Sigmoid colon (tissue), 7 donors: ENCODE measurements around the gene YWHAE. TPM values are rescaled to one million over a fixed set of nuclear protein-coding genes. Genes with fewer than 3 reads are reported as not detected.

Experiments
- DNase-seq: peaks from one replicate; pipeline ENCODE4 v3.0.0-alpha.2; 2019
- H3K27ac ChIP-seq, 4 donors: fragments of 200-600 bp; sonication (generic); one replicate each; pipeline ENCODE4 v1.5.1; 2016 to 2019; ENCODE audit warnings: mild to moderate bottlenecking in 1 of 4
- H3K27me3 ChIP-seq, 3 donors: fragments of 200-600 bp; sonication (generic); one replicate each; pipeline ENCODE4 v1.5.1; 2019; ENCODE audit warnings: mild to moderate bottlenecking in 1 of 3
- H3K36me3 ChIP-seq, 4 donors: fragments of 200-600 bp; sonication (generic); one replicate each; pipeline ENCODE4 v1.5.1; 2016 to 2019
- H3K4me1 ChIP-seq, 4 donors: fragments of 200-600 bp; sonication (generic); one replicate each; pipeline ENCODE4 v1.5.1; 2017 to 2019
- H3K4me3 ChIP-seq, 4 donors: fragments of 200-600 bp; sonication (generic); one replicate each; pipeline ENCODE4 v1.5.1; 2017 to 2019; ENCODE audit warnings: mild to moderate bottlenecking in 2 of 4, moderate library complexity in 1 of 4
- H3K9me3 ChIP-seq, 4 donors: fragments of 200-600 bp in 3 of 4; sonication (generic) in 3 of 4; one replicate each; pipeline versions ENCODE4 v1.5.1 to v1.6.1; 2013 to 2019
- CTCF ChIP-seq, 4 experiments: fragments of 450-650 bp in 3 of 4; fragments of 200-600 bp in 1 of 4; IDR thresholded peaks; one replicate each; pipeline ENCODE4 v1.5.1; 2016 to 2019; ENCODE audit warnings: antibody characterized with exemption in 4 of 4, mild to moderate bottlenecking in 3 of 4, moderate library complexity in 2 of 4
- EP300 ChIP-seq, 4 donors: sonication (generic); formaldehyde crosslinking; IDR thresholded peaks; one replicate each; pipeline ENCODE4 v1.6.1; 2017; ENCODE audit warnings: antibody characterized with exemption in 4 of 4
- POLR2A ChIP-seq, 2 donors: fragments of 450-650 bp; IDR thresholded peaks; one replicate each; pipeline ENCODE4 v1.6.1; 2016; ENCODE audit warnings: antibody characterized with exemption in 2 of 2, mild to moderate bottlenecking in 2 of 2, moderate library complexity in 2 of 2
- POLR2AphosphoS5 ChIP-seq, 4 donors: sonication (generic); formaldehyde crosslinking; IDR thresholded peaks; one replicate each; pipeline ENCODE4 v1.6.1; 2017; ENCODE audit warnings: antibody characterized with exemption in 4 of 4
- WGBS, 2 donors: extraction: QIAGEN DNeasy Blood & Tissue Kit; methylation state at CpG; one replicate each; pipeline ENCODE4 v1.1.7; 2013; 5-methylcytosine and 5-hydroxymethylcytosine counted together
- intact Hi-C: fragments of 100-400 bp; cut with DNase I; formaldehyde crosslinking; loops from one replicate; pipeline ENCODE4 v1.15.1; 2023
- polyA plus RNA-seq, 3 donors: library from polyadenylated mRNA; stranded (reverse); fragments of 200-250 nt; gene quantifications; one replicate each; pipeline ENCODE4 v1.2.3, GENCODE V29; 2013
- small RNA-seq, 3 donors: library from RNA; depleted of rRNA; stranded (forward); fragments of <200 nt; gene quantifications; one replicate each; pipeline ENCODE3, GENCODE V24; 2016
- total RNA-seq, 4 donors: library from RNA; depleted of rRNA; stranded (reverse); fragments of >200 nt; gene quantifications; one replicate each; pipeline ENCODE4 v1.1.0, GENCODE V29; 2016
- donor health status: healthy with polysubstance abuse.
- donor health status: Bipolar disorder and iron deficiency.
- donor health status: healthy.

Gene YWHAE
- total and polyA plus RNA-seq, 7 donors = 312 to 507 (median 378) TPM

DNA sequence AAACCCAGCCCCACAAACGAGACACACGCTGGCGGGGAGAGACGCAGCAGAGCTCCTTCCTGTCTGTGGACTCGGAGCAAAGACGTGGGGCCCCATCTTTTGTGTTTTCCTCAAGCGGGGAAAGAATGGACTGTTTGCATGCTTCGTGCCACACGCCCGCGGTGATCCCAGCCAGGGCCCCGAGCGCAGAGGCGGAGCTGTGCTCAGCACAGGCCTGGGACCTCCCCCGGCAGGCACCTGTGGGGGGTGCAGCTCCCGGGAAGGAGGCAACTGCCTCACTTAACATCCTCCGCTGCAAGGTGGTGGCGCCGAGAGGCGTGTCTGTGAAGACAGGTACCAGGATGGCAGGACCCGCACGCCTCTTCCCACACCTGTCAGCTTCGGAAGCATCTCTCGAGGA lies 101.4 kb downstream of the YWHAE start:
- intact Hi-C loops = no loop called here
- TF ChIP-seq EP300 (IDR thresholded peaks at IDR 0.05) (no peak), CTCF (IDR thresholded peaks at IDR 0.05) (no peak), POLR2AphosphoS5 (IDR thresholded peaks at IDR 0.05) (no peak), POLR2A (IDR thresholded peaks at IDR 0.05) (no peak)
- no peaks in the 10 kb centered on the region for H3K9me3 ChIP-seq
- peaks cover 0 to 48% (median 20%) of the 10 kb centered on the region in 3 donors for H3K27me3 ChIP-seq
- no peak for DNase-seq
- peaks cover 0 to 10% (median 4%) of the 10 kb centered on the region in 4 donors for H3K4me1 ChIP-seq
- H3K27ac ChIP-seq = no peak overlapping the region
- WGBS, 2 donors = 4 to 16% methylated on average over 24 of the region's 24 CpGs
- H3K36me3 ChIP-seq = no peaks in the 10 kb centered on the region
- no peak overlapping the region for H3K4me3 ChIP-seq

Small RNAs within 50 kb of the gene (small RNA-seq; reads per million reads assigned to genes)
- gene AC032044.2 = 0 reads per million in 3 donors

Other genes with a start within 250 kb of the YWHAE start
- 10 to 100 TPM; 30.4 to 94.2 (median 46.5) TPM for gene ABR, start 220.2 kb downstream of the YWHAE start, total RNA-seq
- 100 to 1,000 TPM in 1 of 3 donors, 10 to 100 TPM in 2; 79.3 to 146 (median 80.0) TPM for gene ABR, start 220.2 kb downstream of the YWHAE start, polyA plus RNA-seq
- not detected for gene BHLHA9, start 129.8 kb downstream of the YWHAE start, total RNA-seq
- gene BHLHA9, start 129.8 kb downstream of the YWHAE start, polyA plus RNA-seq = not detected
- gene TRARG1, start 120.6 kb downstream of the YWHAE start, total RNA-seq = 1 to 10 TPM in 1 of 4 donors, under 1 TPM in 1, not detected in 2; 0.16 to 4.6 TPM
- gene TRARG1, start 120.6 kb downstream of the YWHAE start, polyA plus RNA-seq = 1 to 10 TPM in 1 of 3 donors, under 1 TPM in 2; 0.23 to 4.5 (median 0.60) TPM
- gene CRK, start 56.0 kb upstream of the YWHAE start, total RNA-seq = 10 to 100 TPM; 61.5 to 88.7 (median 76.1) TPM
- 10 to 100 TPM; 33.6 to 68.4 (median 48.0) TPM for gene CRK, start 56.0 kb upstream of the YWHAE start, polyA plus RNA-seq
- gene MYO1C, start 92.5 kb upstream of the YWHAE start, total RNA-seq = 100 to 1,000 TPM; 102 to 179 (median 117) TPM
- gene MYO1C, start 92.5 kb upstream of the YWHAE start, polyA plus RNA-seq = 100 to 1,000 TPM in 1 of 3 donors, 10 to 100 TPM in 2; 72.7 to 116 (median 86.2) TPM
- 10 to 100 TPM; 41.0 to 66.5 (median 58.7) TPM for gene INPP5K, start 116.4 kb upstream of the YWHAE start, total RNA-seq
- gene INPP5K, start 116.4 kb upstream of the YWHAE start, polyA plus RNA-seq = 10 to 100 TPM; 25.7 to 33.1 (median 31.2) TPM
- gene PITPNA, start 162.6 kb upstream of the YWHAE start, total RNA-seq = 10 to 100 TPM; 28.5 to 45.1 (median 34.4) TPM
- 10 to 100 TPM; 33.8 to 41.9 (median 37.8) TPM for gene PITPNA, start 162.6 kb upstream of the YWHAE start, polyA plus RNA-seq
- gene SLC43A2, start 228.6 kb upstream of the YWHAE start, total RNA-seq = 1 to 10 TPM; 7.1 to 9.2 (median 7.9) TPM
- gene SLC43A2, start 228.6 kb upstream of the YWHAE start, polyA plus RNA-seq = 10 to 100 TPM in 1 of 3 donors, 1 to 10 TPM in 2; 2.4 to 16.5 (median 4.4) TPM
- gene SCARF1, start 245.5 kb upstream of the YWHAE start, total RNA-seq = 10 to 100 TPM in 1 of 4 donors, 1 to 10 TPM in 3; 4.3 to 10.2 (median 5.9) TPM
- gene SCARF1, start 245.5 kb upstream of the YWHAE start, polyA plus RNA-seq = 1 to 10 TPM; 2.1 to 7.5 (median 2.4) TPM
- 10 to 100 TPM; 13.6 to 33.0 (median 19.0) TPM for gene RILP, start 249.6 kb upstream of the YWHAE start, total RNA-seq
- gene RILP, start 249.6 kb upstream of the YWHAE start, polyA plus RNA-seq = 10 to 100 TPM; 28.5 to 40.5 (median 37.8) TPM